ENCODE results near the gene FBXL13. TPM values are rescaled to one million over a fixed set of nuclear protein-coding genes. Genes with fewer than 3 reads are reported as not detected.

The FBXL13 gene
- total and polyA plus RNA-seq, 2 of the 8 experiments (the other 6 are each of a cell fraction or from before 2014, with no cell fraction given): 1.2 to 2.8 TPM

GRCh38 chr7:103116511-103116910 is 41.9 kb upstream of the FBXL13 start:
- no peak overlapping the region for H2BK120ac ChIP-seq (replicated peaks; ENCODE audit: low read depth, low read length)
- H3K56ac ChIP-seq (replicated peaks; ENCODE audit: insufficient read length, low read depth, low read length): no peak overlapping the region
- H3K27ac ChIP-seq (ENCODE audit: low read depth, low read length): no peak overlapping the region
- H3K4ac ChIP-seq (replicated peaks; ENCODE audit: insufficient read length, low read depth, low read length): no peak overlapping the region
- H2BK15ac ChIP-seq (ENCODE audit: low read length): no peak overlapping the region
- WGBS, 2 experiments (ENCODE audit: extremely low coverage in 1 of 2, insufficient coverage in 1 of 2, insufficient read length in 1 of 2, insufficient replicate concordance in 2 of 2, low coverage in 1 of 2, low lambda C conversion rate in 2 of 2, missing lambda C conversion rate in 1 of 2): 94% methylated on average over 1 of the region's 1 CpG; no CpG with 5 or more reads in 1 of the 2 experiments
- H3K23me2 ChIP-seq (ENCODE audit: low read depth, low read length): no peaks in the 10 kb centered on the region
- FAIRE-seq (no peak), DNase-seq (ENCODE audit: low read depth in 1 of 2, low spot score in 2 of 2) (no peak)
- H3K79me1 ChIP-seq (ENCODE audit: low read depth, low read length): no peaks in the 10 kb centered on the region
- H4K8ac ChIP-seq (ENCODE audit: extremely low read depth, insufficient read depth, low read length): no peak overlapping the region
- H3K36me3 ChIP-seq (ENCODE audit: control insufficient read depth in 2 of 4, insufficient read depth in 4 of 4, low read length in 3 of 4): peaks cover 0 to 15% (median 6%) of the 10 kb centered on the region in 4 experiments; a peak in 4 of 8 replicates
- no peak overlapping the region for H3K9ac ChIP-seq (replicated peaks in 1 of 4; ENCODE audit: extremely low read depth in 1 of 4, low read depth in 3 of 4, low read length in 3 of 4)
- no peak overlapping the region for H3K14ac ChIP-seq (ENCODE audit: insufficient read length)
- H3K27me3 ChIP-seq (replicated peaks in 1 of 4; ENCODE audit: control insufficient read depth in 3 of 4, extremely low read depth in 1 of 4, insufficient read depth in 3 of 4, low read length in 3 of 4): no peaks in the 10 kb centered on the region
- H4K91ac ChIP-seq (replicated peaks; ENCODE audit: insufficient read length, low read length): no peak overlapping the region
- no peaks in the 10 kb centered on the region for H3K9me3 ChIP-seq (ENCODE audit: insufficient read depth in 2 of 2, low read depth in 1 of 2, low read length in 1 of 2)
- no peak overlapping the region for H3K4me3 ChIP-seq (ENCODE audit: extremely low read depth in 1 of 4, insufficient read depth in 2 of 4, low read depth in 3 of 4, low read length in 4 of 4)
- TF ChIP-seq RNF2 (IDR thresholded peaks at IDR 0.05; ENCODE audit: borderline replicate concordance, low read depth, low read length, missing control alignments, poor library complexity, severe bottlenecking): no peak
- no peak for TF ChIP-seq EP300 (IDR thresholded peaks at IDR 0.05; ENCODE audit: borderline replicate concordance in 1 of 2, low read depth in 2 of 2, low read length in 2 of 2)
- TF ChIP-seq BRCA1 (IDR thresholded peaks at IDR 0.05; ENCODE audit: low read depth, low read length): no peak
- TF ChIP-seq NANOG (IDR thresholded peaks at IDR 0.05; ENCODE audit: insufficient read depth, low read depth, low read length, poor library complexity, severe bottlenecking): no peak
- TF ChIP-seq SIX5 (IDR thresholded peaks at IDR 0.05; ENCODE audit: low read depth, low read length): no peak
- no peak for TF ChIP-seq RFX5 (IDR thresholded peaks at IDR 0.05; ENCODE audit: borderline replicate concordance, low read depth, low read length)
- TF ChIP-seq ASH2L (IDR thresholded peaks at IDR 0.05; ENCODE audit: low read length): no peak
- TF ChIP-seq GTF2F1 (IDR thresholded peaks at IDR 0.05; ENCODE audit: borderline replicate concordance, low read depth, low read length): no peak
- H3K18ac ChIP-seq (ENCODE audit: extremely low read depth, low read length): no peak overlapping the region
- no peak overlapping the region for H2BK12ac ChIP-seq (ENCODE audit: low read depth, low read length)
- no peaks in the 10 kb centered on the region for H4K20me1 ChIP-seq (replicated peaks in 1 of 2; ENCODE audit: control insufficient read depth in 1 of 2, insufficient read depth in 2 of 2, low read length in 2 of 2)
- ChIA-PET POLR2A (ENCODE audit: partially characterized antibody) (no interaction called here), CTCF (ENCODE audit: partially characterized antibody) (interaction anchor here (0.6 to 1.1 kb wide), 2 partner anchors 10 to 25 kb away, joined by 3 to 4 read pairs; no protein-coding TSS in a partner anchor)
- H3K4me1 ChIP-seq (replicated peaks in 1 of 4; ENCODE audit: control insufficient read depth in 3 of 4, insufficient read depth in 4 of 4, low read length in 3 of 4): no peaks in the 10 kb centered on the region
- no peak overlapping the region for H2BK5ac ChIP-seq (ENCODE audit: low read depth, low read length)
- no peak overlapping the region for H4K5ac ChIP-seq (ENCODE audit: insufficient read length, low read depth, low read length)
- no peak overlapping the region for H2BK20ac ChIP-seq (ENCODE audit: low read length)
- no peak overlapping the region for H3K23ac ChIP-seq (ENCODE audit: insufficient read length)
- no peak overlapping the region for H2AFZ ChIP-seq (ENCODE audit: low read length)
- H3K4me2 ChIP-seq (ENCODE audit: insufficient read depth in 1 of 2, low read depth in 2 of 2, low read length in 2 of 2): no peak overlapping the region
- no peak overlapping the region for H2AK5ac ChIP-seq (ENCODE audit: low read depth, low read length)
- H3K79me2 ChIP-seq (ENCODE audit: control insufficient read depth in 1 of 2, insufficient read depth in 2 of 2, low read length in 2 of 2): no peaks in the 10 kb centered on the region

Data from H1 (cell line).